Daoy (cell line): ENCODE data around the gene KCNT2. TPM values are rescaled to one million over a fixed set of nuclear protein-coding genes. Genes with fewer than 3 reads are reported as not detected.

ENCODE experiments used
- DNase-seq: peaks from one replicate; pipeline ENCODE4 v3.0.0-alpha.2; 2015; ENCODE audit warnings: low read depth
- total RNA-seq: library from RNA; depleted of rRNA; stranded (reverse); fragments of >200 nt; shearing (Covaris generic); gene quantifications from 2 replicates; pipeline ENCODE4 v1.2.3, GENCODE V29; 2014

Gene KCNT2
- total RNA-seq, 1 experiment from 2014 or later = 0.34 TPM

DNA sequence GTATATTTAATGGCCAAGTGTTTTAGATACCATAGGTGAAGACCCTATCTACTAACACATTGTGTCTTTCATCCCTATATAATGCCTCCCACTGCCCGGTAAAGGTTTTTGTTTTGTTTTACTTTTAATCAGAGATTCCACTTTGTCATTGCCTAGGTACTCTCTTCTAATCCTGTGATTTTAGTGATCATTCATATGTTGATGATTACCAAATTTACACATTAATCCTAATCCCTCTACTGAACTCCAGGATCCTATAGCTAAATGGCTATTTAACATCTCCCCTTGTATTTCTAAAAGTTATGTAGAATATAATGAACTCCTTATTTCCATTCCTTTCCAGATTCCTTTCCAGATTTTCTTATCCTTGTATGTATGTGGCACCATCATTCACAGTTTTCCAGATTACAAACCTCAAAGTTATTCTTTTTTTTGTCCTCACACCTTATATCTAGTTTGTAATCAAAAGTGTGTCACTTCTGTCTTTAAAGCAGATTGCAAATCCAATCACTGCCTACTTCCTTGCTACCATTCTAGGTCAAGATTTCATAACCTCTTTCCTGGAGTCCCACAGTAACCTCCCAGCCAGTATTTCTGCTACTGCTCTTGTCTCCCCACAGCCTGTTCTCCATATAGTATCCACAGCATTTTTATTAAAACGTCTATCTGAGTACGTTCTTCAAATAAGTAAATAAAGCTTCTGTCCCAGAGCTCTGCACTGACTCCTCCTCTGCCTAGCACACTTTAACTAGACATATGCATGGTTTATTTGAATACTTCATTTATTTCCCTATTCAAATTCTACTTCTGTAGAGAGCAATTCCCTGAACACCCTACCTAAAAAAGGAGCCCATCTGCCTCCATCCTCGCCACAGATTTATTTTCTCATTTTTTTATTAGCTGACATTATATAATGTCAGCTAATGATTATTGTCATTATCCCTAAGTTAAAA lies 157.8 kb downstream of the KCNT2 start:
- no peak for DNase-seq

DNA sequence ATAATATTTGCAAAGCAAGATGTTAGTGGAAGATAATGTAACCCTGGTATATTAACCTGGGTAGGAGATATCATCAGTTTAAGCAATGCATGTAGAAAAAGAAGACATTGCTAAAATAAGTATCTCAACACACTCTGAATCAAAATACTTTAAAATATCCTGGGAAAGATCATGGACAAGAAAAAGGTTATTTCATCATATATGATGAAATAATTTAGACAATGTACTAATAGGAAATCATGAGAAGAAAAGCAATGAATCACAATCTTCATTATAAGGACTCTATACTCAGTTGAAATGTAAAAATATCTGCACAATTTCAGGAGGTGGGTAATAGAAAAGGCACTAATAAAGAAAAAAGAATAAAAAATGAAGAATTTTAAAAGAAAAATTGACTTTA lies 158.8 kb downstream of the KCNT2 start:
- no peak for DNase-seq

DNA sequence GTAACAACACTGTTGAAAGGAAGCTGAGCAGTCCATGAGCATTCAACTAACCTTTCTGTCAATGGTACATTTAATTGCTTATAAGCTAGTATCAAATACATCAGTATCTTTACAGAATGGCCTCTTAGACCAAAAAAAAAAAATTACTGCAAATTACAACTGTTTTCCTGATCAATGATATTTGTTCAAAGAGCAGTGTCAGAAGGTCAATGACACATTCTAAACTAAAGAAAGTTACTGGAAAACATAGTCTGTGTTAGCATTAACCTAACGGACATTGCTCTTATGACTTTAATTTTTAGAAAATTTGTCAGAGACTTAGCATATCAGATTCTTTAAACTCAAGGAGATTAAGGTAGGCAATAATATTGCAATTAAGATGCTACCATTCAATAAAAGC lies 162.5 kb downstream of the KCNT2 start:
- DNase-seq = no peak

DNA sequence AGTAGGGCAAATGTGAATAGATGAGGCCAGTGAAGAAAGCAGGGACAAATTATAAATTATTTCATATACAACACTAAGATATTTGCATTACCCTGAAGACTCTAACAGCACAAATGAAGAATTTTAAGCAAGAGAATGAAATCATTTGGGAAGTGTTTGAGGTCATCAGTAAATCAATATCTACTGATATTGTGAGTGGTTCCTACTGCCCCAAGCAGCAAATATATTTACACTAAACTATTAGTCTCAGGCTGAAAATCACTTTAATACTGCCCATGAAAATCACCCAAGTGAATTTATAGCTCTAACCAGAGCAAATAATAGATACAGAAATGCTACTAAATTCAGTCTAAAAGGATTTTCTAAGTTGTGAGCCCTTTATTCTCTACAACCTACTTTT lies 163.6 kb downstream of the KCNT2 start:
- DNase-seq = no peak

DNA sequence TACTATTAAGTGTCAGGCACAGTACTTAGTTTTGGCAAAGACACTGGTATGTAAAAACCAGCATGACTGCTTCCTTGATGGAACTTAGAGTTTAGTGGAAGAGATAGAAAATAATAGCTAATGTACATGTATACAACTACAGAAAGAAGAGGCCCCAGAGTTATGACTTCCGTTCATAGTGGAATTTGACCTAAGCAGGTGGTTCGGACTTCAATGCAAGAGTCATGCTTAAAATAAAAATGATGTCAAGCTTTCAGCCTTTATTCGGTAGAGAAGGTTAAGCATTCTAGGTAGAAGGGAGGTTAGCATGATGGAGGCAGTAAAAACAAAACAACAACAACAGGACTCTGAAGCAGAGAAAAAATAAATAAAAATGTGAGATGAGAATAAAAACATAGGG lies 165.9 kb downstream of the KCNT2 start:
- no peak for DNase-seq

DNA sequence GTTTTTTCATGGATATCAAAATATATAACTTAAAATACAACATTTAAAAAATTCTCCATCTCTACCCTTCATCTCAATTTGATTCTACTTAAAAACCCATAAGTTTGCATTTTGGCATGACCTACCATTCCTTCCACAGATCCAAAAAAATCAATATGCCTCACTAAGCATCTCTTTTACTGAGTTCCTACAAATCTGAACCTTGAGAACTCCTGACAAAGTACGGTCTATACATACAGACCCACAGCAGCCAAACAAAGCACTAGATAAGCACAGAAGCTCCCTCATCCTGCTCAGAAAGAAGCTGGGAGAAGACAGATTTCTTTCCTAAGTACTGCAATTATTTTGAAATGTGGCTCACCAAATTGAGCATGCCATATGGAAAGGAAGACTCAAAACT lies 167.5 kb downstream of the KCNT2 start:
- DNase-seq = no peak

DNA sequence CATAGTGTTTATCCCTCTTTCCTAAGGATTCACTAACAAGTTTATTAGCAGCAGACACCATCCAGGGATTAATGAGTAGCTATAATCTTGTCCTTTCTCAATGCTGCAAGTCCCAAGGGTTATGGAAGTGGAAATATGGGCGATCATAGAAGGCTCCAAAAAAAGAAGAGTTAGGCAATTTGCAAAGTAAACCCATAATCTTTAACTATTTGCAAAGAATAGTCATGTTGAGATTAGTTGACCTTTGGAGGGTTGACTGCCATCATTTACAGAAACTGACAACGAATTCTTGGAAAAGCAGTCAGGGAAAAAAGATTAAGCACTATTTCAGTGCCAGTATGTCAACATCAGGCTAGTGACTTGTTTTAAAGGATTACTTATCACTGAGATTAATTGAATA lies 169.9 kb downstream of the KCNT2 start:
- no peak for DNase-seq

DNA sequence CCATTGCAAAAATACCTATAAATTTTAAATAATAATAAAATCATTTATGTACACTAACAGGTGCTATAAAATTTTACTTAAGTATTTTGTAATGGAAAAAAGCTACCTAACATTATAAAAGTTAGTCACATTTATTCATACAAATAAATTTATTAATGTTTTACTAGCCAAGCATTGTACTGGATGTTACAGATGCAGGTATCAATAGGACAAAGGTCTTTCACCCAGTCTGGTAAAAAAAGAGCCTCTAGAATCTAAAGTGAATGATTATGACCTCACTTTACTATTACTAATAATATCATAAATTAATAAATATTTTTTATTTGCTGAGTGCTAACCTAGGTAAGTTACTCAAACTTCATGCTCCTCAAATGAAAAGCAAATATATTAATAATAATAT lies 170.6 kb downstream of the KCNT2 start:
- no peak for DNase-seq

DNA sequence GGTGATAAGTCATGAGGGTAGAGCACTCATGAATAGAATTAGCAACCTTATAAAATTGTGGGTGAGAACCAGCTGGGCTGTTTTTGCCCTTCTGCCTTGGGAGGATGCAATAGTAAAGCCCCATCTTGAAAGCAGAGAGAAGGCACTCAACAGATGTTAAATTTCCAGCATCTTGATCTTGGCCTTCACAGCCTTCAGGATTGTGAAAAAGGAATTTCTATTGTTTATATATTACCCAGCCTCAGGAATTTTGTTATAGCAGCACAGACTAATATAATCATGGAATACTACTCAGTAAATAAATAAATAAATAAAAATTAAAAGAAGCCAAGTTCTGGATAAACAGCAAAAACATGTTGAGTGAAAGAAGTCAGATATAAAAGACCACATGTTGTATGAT lies 175.2 kb downstream of the KCNT2 start:
- no peak for DNase-seq

DNA sequence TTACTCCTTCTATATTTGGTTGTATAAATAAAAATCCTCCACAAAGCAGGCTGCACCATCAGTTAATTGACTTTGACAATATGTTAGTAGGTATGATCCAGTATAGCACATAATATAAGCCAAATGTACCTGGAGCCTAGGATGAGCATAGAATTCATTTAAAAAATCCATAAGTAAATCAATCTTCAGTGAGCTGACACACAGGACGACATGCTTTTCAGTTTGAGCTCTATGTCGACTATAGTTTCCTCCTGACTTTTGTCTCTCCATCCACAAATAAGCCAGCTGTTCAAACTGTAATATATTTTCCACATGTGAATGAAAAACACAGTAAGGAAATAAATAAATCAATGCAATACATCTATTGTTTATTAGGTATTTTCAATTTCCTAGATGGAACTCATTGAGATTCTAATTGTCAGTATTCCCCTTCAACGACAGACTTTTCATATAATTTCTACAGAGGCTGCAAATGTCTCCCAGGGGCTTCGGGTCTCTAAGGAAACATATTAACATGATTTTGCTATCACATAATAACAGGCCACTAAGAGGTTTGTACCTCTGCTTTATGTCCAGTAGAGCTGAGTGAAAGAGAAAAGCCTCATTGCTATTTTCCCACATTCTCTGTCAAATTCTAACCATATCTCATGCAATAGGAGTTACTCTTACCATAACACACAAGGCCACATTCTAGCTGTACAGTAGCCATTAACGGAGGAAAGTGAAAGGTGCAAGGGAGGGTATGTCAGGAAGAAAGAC lies 180.1 kb downstream of the KCNT2 start:
- no peak for DNase-seq

DNA sequence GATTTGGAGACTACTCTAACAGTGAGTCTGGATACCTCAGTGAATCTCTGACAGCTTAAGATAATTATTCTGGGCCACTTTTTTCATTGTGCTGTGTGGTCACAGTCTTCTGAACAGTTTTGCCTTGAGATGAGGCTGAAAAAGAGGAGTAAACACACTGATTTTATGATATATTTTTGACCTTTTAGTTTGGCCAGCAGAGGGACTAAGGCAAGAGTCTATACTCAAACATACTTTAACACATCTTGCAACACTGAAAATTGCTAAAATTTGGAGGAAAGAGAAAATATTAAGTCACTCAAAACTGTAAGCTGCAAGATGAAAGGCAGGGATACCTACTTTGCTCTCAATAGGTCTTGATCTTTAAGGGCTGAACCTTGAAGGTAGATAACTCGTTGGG lies 182.7 kb downstream of the KCNT2 start:
- DNase-seq = no peak

DNA sequence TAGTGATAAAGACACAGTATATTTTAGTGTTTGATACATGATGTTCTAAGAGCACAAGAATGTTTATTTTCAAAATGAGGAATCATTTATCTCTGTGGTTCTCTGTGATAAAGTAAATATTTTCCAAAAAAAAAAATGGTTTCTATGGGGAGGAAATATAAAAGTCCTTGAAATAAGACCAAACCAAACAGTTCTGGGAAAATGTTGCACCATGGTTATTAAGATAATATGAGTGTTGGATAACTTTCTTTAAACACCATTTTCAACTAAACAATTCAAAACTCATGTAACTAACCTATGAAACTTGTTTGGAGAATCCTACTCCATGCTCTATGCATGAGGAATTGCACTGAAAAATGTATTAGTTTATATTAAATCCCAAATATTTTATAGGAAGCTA lies 184.6 kb downstream of the KCNT2 start:
- no peak for DNase-seq

DNA sequence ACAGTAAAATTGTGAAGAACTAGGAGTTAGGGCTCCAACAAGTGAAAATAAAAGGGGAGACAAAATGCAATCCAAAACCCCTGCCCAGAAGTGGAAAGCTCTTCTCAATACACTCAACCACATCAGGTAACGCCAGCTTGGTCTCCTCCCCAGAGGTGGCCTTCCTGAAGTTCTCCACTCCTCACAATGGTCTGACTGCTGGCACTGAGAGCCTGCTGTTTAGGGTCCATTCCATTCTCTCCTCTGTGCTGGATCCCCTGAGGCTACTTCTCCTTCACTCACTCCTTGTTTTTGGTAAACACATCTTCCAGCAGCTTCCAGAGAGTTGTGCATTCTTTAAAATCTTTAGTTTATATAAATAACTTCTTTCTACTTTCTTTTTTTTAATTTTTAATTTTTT lies 189.5 kb downstream of the KCNT2 start:
- DNase-seq = no peak

DNA sequence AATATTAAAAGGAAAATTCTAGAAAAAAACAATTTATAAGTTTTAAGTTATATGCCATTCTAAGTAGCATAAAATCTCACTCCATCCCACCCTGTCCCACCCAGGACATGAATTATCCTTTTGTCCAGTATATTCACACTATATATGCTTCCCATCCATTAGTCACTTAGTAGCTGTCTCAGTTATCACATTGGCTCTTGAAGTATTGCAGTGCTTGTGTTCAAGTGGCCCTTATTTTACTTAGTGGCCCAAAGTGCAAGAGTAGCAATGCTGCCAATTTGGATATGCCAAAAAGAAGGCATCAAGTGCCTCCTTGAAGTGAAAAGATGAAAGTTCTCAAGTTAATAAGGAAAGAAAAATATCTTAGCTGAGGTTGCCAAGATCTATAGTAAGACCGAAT lies 192.3 kb downstream of the KCNT2 start:
- DNase-seq = no peak

DNA sequence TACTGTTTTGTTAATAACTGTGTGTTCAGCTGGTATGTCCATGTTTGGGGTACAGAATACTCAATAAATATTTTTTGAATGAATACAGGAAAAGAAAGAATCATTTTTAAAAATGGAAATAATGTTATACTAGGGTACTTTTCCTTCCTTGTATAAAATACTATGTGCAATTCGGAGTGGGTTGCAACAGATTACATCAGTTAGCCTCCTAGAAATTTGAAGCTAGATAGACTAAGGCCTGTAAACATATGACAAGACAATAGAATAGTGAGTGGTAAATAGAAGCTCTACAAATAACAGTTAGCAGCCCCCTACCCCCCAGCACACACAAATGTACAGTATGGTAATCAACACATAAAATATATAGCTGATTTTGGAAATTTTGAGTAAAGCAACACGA lies 195.9 kb downstream of the KCNT2 start:
- DNase-seq = no peak

DNA sequence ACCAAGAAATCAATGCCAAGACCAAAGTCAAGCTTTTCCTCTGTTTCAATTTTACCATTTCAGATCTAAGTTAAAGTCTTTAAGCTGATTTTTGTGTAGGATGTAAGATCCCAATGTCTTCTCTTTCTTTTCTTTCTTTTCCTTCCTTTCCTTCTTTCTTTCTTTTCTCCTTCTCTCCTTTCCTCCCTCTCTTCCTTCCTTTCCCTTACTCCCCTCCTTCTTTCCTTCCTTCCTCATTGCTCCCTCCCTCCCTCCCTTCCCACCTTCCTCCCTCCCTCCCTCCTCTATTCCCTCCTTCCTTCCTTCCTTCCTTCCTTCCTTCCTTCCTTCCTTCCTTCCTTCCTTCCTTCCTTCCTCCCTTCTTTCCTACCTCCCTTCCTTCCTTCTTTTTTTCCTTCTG lies 197.5 kb downstream of the KCNT2 start:
- DNase-seq = no peak

DNA sequence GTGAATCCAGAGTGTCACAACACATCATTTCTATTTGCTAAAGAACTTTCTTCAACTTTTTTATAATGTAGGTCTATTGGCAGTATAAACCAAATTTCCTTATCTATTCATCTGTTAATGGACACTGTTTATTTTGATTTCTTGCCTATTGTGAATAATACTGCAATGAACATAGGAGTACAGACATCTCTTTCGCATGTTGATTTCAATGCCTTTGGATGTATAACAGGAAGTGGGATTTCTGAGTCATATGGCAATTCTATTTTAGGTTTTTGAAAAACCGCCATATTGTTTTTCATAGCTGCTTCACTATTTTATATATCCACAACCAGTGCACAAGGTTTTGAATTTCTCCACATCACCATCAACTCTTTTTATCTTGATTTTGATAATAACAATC lies 198.7 kb downstream of the KCNT2 start:
- DNase-seq = no peak

DNA sequence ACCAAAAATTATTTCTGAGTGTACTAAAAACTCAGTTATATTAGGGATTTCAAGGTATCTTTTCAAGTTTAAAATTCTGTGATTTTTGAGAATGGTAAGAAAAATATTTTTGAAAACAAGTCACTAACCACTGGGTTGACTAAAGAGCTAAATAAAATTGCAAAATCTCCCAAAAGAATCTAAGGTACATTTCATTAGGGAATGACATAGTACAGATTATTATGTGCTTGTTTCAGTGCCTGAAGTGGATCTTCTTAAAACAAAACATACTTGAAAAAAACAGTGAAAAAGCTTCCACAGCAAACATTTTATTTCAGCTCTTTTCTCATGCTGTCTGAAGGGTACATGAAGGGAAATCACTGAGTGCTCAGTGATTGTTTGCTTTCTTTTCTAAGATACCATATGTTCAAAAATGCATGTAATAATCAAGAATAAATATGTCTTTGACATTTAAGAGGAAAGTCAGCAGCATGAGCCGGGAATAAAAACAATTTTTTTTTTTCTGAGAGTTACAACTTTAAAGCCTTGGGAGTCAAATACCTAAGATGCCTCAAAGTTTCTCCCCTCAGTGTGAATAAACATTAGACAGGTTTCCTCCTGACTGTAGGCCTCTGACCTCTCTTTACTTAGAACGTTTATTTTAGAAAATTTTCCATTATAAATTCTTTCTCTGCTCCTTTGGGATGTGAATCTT lies 200.7 kb downstream of the KCNT2 start:
- DNase-seq = no peak

DNA sequence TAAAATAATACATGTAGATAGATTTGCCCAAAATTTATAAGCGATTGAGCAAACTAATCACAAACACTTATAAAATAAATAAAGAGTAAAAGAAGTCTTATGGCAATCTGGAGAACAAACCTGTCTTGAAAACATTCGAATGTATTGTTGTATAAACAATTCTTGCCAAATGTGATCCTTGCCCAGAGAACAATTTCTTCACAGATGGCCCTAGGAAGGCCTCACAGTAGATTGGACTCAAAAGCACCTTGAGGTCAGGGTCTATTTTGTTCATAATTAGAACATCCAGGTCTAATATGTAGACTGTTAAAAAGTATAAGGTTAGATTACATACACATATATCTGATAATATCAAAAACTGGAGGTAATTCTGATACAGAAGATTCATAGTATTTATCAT lies 202.4 kb downstream of the KCNT2 start:
- no peak for DNase-seq

DNA sequence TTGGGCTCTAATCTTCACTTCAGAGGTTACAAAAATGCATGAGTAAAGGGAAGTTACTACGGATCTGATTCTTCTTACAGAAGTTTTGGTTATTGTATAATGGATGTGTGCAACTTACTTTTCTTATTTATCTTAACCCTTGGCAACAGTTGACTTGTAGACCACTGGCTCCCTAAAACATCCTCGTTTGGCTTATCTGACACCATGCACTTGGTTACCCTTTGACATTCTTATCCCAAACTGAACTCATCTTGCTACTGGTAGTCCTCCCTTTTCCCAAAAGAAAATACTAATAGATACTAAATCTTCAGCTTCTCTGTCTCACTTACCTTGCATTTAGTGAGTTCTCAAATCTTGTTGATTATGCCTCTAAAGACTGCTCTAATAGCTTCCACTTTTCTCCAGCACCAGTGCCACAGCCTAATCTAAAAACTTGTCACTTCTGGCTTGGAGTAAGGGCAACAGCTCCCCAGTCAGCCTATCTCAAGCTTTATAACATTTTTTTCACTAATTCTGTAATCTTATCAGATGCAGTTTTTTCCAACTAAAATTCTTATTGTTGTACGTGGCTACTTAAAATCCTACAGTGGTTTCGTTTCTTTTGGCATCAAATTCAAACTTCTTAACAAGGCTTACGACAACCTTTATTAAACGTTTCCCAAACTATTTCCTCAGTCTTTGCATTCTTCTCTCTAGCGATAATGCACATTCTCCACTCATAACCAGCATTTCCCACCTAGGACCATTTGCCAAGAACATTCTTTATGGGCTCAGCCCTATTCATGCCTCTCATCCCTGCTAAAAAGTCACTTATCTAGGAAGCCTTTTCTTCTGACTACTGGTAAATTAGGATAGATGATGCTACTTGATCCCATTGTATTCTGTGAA lies 204.2 kb downstream of the KCNT2 start:
- DNase-seq = peak; percentile 3

DNA sequence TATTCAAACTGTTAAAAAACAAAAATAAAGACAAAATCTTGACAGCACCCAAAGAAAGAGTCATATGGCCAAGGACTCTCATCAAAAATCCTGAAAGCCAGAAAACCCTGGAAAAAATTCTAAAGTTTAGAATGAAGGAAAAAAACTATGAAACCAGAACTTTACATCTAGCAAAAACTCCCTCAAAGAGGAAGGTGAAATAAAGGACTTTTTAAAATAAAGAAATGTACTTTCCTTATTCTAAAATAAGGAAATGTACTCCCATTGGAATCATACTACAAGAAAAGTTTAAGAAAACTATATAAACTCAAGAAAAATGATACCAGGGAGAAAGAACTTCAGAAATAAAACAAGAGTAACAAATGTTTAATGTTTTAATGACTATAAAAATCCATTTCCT lies 206.3 kb downstream of the KCNT2 start:
- no peak for DNase-seq

DNA sequence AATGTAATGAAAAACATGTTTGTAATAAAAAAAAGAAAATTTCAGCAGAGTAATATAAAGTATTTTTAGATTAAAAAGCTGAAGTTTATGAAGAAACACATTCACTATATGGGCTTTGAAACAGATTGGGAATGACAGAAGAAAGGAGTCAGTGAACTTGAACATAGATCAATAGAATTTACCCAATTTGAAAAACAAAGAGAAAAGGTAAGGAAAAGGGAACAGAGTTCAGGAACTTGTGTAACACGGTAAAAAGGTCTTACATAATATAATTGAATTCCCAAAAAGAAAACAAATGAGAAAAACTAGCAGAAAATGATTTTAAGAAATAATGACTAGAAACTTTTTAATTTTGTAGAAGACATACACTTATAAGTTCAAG lies 206.8 kb downstream of the KCNT2 start:
- no peak for DNase-seq
